ENCODE data around the gene PARN.

DNA sequence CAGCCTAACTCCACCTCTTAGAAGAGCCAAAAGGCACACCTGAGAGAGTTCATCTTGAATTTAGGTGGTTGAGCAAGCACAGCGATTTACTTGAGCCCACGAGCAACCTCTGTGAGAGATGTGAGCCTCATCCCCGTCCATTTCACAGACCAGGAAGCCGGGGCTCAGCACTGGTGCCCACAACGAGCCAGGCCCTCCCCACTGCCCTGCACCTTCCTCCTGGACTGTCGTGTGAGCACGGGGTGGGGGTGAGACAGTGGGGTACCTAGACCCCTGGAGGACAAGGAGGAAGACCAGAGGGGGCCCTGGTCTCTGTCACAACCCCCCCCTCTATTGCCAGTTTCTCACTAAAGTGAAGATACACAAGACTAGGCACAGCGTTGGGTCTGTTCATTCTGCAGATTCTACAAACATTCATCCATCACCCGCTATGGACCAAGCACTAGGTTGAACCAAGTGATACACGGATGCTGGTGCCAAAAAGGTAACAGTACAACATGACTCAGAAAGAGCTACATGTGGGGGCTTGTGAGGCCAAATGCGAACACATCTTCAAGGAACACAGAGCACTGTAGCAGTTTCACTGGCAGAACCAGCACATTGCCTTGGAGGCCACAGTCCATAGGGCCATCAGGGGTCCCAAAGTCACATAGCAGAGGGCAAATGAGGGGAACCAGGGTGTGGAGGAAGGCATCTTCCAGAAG is 231.9 kb downstream of the PARN start:
- TF ChIP-seq, protein P1, sequence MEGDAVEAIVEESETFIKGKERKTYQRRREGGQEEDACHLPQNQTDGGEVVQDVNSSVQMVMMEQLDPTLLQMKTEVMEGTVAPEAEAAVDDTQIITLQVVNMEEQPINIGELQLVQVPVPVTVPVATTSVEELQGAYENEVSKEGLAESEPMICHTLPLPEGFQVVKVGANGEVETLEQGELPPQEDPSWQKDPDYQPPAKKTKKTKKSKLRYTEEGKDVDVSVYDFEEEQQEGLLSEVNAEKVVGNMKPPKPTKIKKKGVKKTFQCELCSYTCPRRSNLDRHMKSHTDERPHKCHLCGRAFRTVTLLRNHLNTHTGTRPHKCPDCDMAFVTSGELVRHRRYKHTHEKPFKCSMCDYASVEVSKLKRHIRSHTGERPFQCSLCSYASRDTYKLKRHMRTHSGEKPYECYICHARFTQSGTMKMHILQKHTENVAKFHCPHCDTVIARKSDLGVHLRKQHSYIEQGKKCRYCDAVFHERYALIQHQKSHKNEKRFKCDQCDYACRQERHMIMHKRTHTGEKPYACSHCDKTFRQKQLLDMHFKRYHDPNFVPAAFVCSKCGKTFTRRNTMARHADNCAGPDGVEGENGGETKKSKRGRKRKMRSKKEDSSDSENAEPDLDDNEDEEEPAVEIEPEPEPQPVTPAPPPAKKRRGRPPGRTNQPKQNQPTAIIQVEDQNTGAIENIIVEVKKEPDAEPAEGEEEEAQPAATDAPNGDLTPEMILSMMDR (conservative IDR thresholded peaks at IDR 0.05; ENCODE audit: low read depth in 2 of 2): no peak
- TF ChIP-seq POLR2AphosphoS5 (IDR thresholded peaks at IDR 0.05; ENCODE audit: low read depth): no peak
- no peak for TF ChIP-seq CREB1 (CRISPR knock-in tag; IDR thresholded peaks at IDR 0.05; ENCODE audit: low read depth)
- TF ChIP-seq, protein P2, sequence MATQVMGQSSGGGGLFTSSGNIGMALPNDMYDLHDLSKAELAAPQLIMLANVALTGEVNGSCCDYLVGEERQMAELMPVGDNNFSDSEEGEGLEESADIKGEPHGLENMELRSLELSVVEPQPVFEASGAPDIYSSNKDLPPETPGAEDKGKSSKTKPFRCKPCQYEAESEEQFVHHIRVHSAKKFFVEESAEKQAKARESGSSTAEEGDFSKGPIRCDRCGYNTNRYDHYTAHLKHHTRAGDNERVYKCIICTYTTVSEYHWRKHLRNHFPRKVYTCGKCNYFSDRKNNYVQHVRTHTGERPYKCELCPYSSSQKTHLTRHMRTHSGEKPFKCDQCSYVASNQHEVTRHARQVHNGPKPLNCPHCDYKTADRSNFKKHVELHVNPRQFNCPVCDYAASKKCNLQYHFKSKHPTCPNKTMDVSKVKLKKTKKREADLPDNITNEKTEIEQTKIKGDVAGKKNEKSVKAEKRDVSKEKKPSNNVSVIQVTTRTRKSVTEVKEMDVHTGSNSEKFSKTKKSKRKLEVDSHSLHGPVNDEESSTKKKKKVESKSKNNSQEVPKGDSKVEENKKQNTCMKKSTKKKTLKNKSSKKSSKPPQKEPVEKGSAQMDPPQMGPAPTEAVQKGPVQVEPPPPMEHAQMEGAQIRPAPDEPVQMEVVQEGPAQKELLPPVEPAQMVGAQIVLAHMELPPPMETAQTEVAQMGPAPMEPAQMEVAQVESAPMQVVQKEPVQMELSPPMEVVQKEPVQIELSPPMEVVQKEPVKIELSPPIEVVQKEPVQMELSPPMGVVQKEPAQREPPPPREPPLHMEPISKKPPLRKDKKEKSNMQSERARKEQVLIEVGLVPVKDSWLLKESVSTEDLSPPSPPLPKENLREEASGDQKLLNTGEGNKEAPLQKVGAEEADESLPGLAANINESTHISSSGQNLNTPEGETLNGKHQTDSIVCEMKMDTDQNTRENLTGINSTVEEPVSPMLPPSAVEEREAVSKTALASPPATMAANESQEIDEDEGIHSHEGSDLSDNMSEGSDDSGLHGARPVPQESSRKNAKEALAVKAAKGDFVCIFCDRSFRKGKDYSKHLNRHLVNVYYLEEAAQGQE (IDR thresholded peaks at IDR 0.05; ENCODE audit: unreplicated experiment): no peak
- TF ChIP-seq EZH2phosphoT487 (IDR thresholded peaks at IDR 0.05; ENCODE audit: unreplicated experiment): no peak
- no peak for TF ChIP-seq EZH2 (IDR thresholded peaks at IDR 0.05; ENCODE audit: low read depth, unreplicated experiment)

All from GM23338 (cell line).